Measurements from ENCODE around the gene NPM1.
"Not testable (repeated sequence)": the region's sequence is repeated elsewhere in the genome, so short reads cannot be mapped to it uniquely, and the experiment has no call there.

DNA sequence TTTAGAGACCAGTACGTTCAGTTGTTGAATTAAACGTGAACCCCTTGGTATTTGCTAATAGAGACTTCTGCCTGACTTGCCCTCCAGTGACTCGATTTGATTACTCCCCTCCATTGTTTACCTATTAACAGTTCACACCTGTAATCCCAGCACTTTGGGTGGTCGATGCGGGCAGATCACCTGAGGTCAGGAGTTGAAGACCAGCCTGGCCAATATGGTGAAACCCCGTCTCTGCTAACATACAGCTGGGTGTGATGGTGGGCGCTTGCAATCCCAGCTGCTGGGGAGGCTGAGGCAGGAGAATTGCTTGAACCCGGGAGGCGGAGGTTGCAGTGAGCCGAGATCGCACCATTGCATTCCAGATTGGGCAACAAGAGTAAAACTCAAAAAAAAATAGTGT lies 8.9 kb downstream of the NPM1 start:
- not testable (repeated sequence) for TF ChIP-seq POLR2A (IDR thresholded peaks at IDR 0.05; ENCODE audit: extremely low read depth, insufficient read length); MYC (IDR thresholded peaks at IDR 0.05; ENCODE audit: low read depth, low read length)
- TF ChIP-seq, protein P1, sequence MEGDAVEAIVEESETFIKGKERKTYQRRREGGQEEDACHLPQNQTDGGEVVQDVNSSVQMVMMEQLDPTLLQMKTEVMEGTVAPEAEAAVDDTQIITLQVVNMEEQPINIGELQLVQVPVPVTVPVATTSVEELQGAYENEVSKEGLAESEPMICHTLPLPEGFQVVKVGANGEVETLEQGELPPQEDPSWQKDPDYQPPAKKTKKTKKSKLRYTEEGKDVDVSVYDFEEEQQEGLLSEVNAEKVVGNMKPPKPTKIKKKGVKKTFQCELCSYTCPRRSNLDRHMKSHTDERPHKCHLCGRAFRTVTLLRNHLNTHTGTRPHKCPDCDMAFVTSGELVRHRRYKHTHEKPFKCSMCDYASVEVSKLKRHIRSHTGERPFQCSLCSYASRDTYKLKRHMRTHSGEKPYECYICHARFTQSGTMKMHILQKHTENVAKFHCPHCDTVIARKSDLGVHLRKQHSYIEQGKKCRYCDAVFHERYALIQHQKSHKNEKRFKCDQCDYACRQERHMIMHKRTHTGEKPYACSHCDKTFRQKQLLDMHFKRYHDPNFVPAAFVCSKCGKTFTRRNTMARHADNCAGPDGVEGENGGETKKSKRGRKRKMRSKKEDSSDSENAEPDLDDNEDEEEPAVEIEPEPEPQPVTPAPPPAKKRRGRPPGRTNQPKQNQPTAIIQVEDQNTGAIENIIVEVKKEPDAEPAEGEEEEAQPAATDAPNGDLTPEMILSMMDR (IDR thresholded peaks at IDR 0.05; ENCODE audit: low read depth, low read length), result not testable (repeated sequence)
- TF ChIP-seq, protein P2, sequence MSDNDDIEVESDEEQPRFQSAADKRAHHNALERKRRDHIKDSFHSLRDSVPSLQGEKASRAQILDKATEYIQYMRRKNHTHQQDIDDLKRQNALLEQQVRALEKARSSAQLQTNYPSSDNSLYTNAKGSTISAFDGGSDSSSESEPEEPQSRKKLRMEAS (IDR thresholded peaks at IDR 0.05; ENCODE audit: low read depth, low read length), result not testable (repeated sequence)
